ENCODE measurements around the gene PARN. TPM values are rescaled to one million over a fixed set of nuclear protein-coding genes. Genes with fewer than 3 reads are reported as not detected.
"Not testable (repeated sequence)": the region's sequence is repeated elsewhere in the genome, so short reads cannot be mapped to it uniquely, and the experiment has no call there.

The PARN gene
- total RNA-seq, 4 donors from 2014 or later: 11.4 to 26.9 (median 20.7) TPM

DNA sequence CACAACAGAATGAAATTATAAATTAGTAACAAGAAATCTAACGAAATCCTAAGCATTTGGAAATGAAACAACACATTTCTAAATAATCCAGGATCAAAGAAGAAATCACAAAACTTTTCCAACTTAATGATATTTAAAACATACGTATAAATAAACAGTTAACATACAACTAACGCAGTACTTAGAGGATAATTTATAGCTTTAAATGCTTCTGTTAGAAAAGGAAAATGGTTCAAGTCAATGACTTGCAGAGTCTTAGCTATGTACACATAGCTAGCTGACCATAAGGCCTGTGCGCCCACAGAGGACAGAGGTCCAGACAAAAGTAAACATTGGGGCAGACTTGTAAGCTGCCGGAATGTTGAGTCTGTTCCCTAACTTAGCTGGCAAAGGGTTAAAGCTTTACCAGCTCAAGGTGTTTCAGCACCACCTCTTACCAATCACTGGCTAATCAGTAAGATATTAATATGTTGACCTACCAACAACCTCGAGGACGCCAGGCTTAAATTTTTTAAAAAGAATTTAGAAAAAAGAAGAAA lies 84.6 kb downstream of the PARN start:
- no peak for DNase-seq
- intact Hi-C loops (cut with DNase I): loop anchor here (5.0 kb wide), 1 partner anchor 633 kb away; no protein-coding TSS in a partner anchor

DNA sequence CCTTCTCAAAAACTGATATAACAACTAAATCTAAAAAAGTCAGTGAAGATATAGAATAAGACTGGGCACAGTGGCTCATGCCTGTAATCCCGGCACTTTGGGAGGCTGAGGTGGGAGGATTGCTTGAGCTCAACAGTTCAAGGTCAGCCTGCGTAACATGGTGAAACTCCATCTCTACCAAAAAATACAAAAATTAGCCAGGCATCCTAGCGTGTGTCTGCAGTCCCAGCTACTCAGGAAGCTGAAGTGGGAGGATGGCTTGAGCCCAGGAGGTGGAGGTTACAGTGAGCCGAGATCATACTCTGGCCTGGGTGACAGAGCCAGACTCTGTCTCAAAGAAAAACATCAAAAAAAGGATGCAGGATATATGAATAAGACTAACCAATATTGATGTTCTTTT lies 85.2 kb downstream of the PARN start:
- intact Hi-C loops (cut with DNase I): loop anchor here (5.0 kb wide), 1 partner anchor 633 kb away; no protein-coding TSS in a partner anchor
- not testable (repeated sequence) for DNase-seq, H3K9me3 ChIP-seq, H3K4me1 ChIP-seq, H3K4me3 ChIP-seq, H3K27me3 ChIP-seq, H3K27ac ChIP-seq
- 91 to 93% methylated on average over 3 to 4 of the region's 4 CpGs for WGBS, 2 donors
- peaks cover 0 to 62% (median 0%) of the 10 kb centered on the region in 3 donors for H3K36me3 ChIP-seq

More for the DNA sequence above, 84.6 kb downstream of the PARN start:
- Histone ChIP-seq H3K27ac (no peak overlapping the region), H3K36me3 (peaks cover 0 to 66% (median 0%) of the 10 kb centered on the region in 3 donors), H3K9me3 (peaks cover 0 to 10% (median 0%) of the 10 kb centered on the region in 3 donors), H3K4me3 (no peak overlapping the region), H3K4me1 (no peaks in the 10 kb centered on the region), H3K27me3 (no peaks in the 10 kb centered on the region)
- TF ChIP-seq, protein P1, sequence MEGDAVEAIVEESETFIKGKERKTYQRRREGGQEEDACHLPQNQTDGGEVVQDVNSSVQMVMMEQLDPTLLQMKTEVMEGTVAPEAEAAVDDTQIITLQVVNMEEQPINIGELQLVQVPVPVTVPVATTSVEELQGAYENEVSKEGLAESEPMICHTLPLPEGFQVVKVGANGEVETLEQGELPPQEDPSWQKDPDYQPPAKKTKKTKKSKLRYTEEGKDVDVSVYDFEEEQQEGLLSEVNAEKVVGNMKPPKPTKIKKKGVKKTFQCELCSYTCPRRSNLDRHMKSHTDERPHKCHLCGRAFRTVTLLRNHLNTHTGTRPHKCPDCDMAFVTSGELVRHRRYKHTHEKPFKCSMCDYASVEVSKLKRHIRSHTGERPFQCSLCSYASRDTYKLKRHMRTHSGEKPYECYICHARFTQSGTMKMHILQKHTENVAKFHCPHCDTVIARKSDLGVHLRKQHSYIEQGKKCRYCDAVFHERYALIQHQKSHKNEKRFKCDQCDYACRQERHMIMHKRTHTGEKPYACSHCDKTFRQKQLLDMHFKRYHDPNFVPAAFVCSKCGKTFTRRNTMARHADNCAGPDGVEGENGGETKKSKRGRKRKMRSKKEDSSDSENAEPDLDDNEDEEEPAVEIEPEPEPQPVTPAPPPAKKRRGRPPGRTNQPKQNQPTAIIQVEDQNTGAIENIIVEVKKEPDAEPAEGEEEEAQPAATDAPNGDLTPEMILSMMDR (IDR thresholded peaks at IDR 0.05): no peak
- no peak for TF ChIP-seq POLR2A (IDR thresholded peaks at IDR 0.05)
- WGBS, 2 donors: 78 to 90% methylated on average over 7 of the region's 7 CpGs

DNA sequence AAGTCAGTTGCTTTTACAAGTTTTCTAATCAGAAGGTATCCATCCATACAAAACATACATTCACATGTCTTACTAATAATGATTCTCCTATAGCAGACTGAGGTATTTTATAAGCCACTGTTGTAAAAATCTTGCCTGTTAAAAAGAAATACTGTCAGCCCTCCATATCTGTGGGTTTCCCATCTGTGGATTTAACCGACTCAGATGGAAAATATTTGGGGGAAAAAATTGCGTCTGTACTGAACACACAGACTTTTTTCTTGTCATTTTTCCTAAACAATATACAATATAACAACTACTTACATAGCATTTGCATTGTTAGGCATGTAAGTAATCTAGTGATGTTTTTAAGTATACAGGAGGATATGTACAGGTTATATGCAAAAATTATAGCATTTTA lies 90.4 kb downstream of the PARN start:
- WGBS, 2 donors: 76 to 85% methylated on average over 2 of the region's 2 CpGs
- intact Hi-C loops (cut with DNase I): no loop called here
- no peak overlapping the region for H3K27ac ChIP-seq
- H3K9me3 ChIP-seq: peaks cover 0 to 10% (median 0%) of the 10 kb centered on the region in 3 donors
- DNase-seq: no peak
- peaks cover 0 to 31% (median 0%) of the 10 kb centered on the region in 3 donors for H3K36me3 ChIP-seq
- H3K4me1 ChIP-seq: no peaks in the 10 kb centered on the region
- TF ChIP-seq, protein P1 (IDR thresholded peaks at IDR 0.05): no peak
- TF ChIP-seq POLR2A (IDR thresholded peaks at IDR 0.05): no peak
- no peak overlapping the region for H3K4me3 ChIP-seq
- no peaks in the 10 kb centered on the region for H3K27me3 ChIP-seq

DNA sequence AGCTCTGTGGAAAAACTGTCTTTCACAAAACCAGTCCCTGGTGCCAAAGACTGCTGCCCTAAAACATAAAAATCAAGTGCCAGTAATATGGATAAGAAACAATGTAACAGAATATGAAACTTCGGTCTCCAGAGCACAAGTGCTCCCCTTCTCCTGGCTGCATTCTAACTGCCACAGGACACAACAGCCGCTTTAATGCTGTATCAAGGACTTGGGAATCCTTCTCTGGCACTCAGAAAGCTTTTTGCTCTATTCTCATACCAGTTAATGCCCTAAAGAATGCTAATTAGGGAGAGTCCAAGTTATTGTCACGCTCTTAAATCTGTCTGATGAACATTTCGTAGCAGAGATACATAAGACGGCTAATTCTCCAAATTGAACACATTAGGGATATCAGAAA lies 90.9 kb downstream of the PARN start:
- Histone ChIP-seq H3K4me1 (no peaks in the 10 kb centered on the region), H3K36me3 (peaks cover 0 to 27% (median 0%) of the 10 kb centered on the region in 3 donors), H3K27ac (no peak overlapping the region), H3K4me3 (no peak overlapping the region), H3K9me3 (peaks cover 0 to 10% (median 0%) of the 10 kb centered on the region in 3 donors), H3K27me3 (no peaks in the 10 kb centered on the region)
- intact Hi-C loops (cut with DNase I): no loop called here
- no peak for DNase-seq
- TF ChIP-seq, protein P1 (IDR thresholded peaks at IDR 0.05): no peak
- no peak for TF ChIP-seq POLR2A (IDR thresholded peaks at IDR 0.05)
- WGBS, 2 donors: 81 to 90% methylated on average over 5 of the region's 5 CpGs

DNA sequence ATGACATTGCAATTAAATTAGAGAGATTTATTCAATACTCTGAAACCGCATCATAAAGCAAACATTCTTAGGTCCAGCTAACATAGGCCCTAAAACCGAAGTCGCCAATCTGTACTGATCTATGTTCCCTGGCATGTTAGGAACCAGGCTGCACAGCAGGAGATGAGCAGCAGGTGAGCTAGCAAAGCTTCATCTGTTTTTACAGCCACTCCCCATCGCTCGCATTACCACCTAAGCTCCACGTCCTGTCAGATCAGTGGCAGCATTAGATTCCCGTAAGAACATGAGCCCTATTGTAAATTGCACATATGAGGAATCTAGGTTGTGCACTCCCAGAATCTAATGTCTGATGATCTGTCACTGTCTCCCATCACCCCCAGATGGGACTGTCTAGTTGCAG lies 91.5 kb downstream of the PARN start:
- H3K36me3 ChIP-seq: peaks cover 0 to 22% (median 0%) of the 10 kb centered on the region in 3 donors
- no peaks in the 10 kb centered on the region for H3K27me3 ChIP-seq
- no peaks in the 10 kb centered on the region for H3K4me1 ChIP-seq
- DNase-seq: no peak
- intact Hi-C loops (cut with DNase I): no loop called here
- no peak overlapping the region for H3K4me3 ChIP-seq
- no peak overlapping the region for H3K27ac ChIP-seq
- H3K9me3 ChIP-seq: peaks cover 0 to 10% (median 0%) of the 10 kb centered on the region in 3 donors
- TF ChIP-seq, protein P1 (IDR thresholded peaks at IDR 0.05): no peak
- no peak for TF ChIP-seq POLR2A (IDR thresholded peaks at IDR 0.05)
- 90 to 95% methylated on average over 7 of the region's 7 CpGs for WGBS, 2 donors
